SK-N-SH (cell line): ENCODE results near the gene EPB41L4A. TPM values are rescaled to one million over a fixed set of nuclear protein-coding genes. Genes with fewer than 3 reads are reported as not detected.

Source experiments
- CTCF ChIA-PET: fragments of 300-600, 350-600 bp; formaldehyde crosslinking; extraction: SDS; loops from one replicate; lab custom pipeline; 2021; lab: Yijun Ruan, JAX
- POLR2A ChIA-PET: fragments of 350-600 bp; sonication (Branson Sonifier 250); formaldehyde crosslinking; extraction: SDS; loops from one replicate; lab custom pipeline; 2020; ENCODE audit warnings: antibody characterized with exemption, inconsistent platforms; lab: Yijun Ruan, JAX
- DNase-seq: peaks from one replicate; pipeline ENCODE4 v3.0.0; 2012
- H2AFZ ChIP-seq: fragments of 200-600 bp; sonication (generic); 2 replicates; pipeline ENCODE4 v1.8.1; 2016; ENCODE audit warnings: antibody characterized with exemption, mild to moderate bottlenecking, low read depth
- H3F3A ChIP-seq: fragments of 200-600 bp; sonication (generic); replicated peaks from 2 replicates; pipeline ENCODE3; 2016; ENCODE audit warnings: antibody characterized with exemption, mild to moderate bottlenecking; ENCODE audit not compliant: insufficient read depth
- H3K27ac ChIP-seq, 2 experiments: fragments of 200-500 bp in 1 of 2; fragments of 200-600 bp in 1 of 2; sonication (Bioruptor generic) in 1 of 2; sonication (generic), shearing (Covaris generic) in 1 of 2; 2 replicates each; pipeline versions ENCODE4 v1.5.1 to v1.6.1; 2014 to 2016; ENCODE audit warnings: low read depth in 2 of 2, inconsistent platforms in 1 of 2, low read length in 1 of 2, mild to moderate bottlenecking in 1 of 2, mixed read lengths in 1 of 2
- H3K27me3 ChIP-seq: fragments of 200-600 bp; sonication (generic), shearing (Covaris generic); 2 replicates; pipeline ENCODE4 v1.6.1; 2016; ENCODE audit warnings: mixed run types; ENCODE audit not compliant: insufficient read depth
- H3K36me3 ChIP-seq, 2 experiments: fragments of 200-500 bp in 1 of 2; fragments of 200-600 bp in 1 of 2; sonication (Bioruptor generic) in 1 of 2; sonication (generic) in 1 of 2; replicated peaks in 1 of 2; 2 replicates each; pipeline versions ENCODE3 to v1.5.1; 2014 to 2016; ENCODE audit warnings: low read length in 1 of 2, mild to moderate bottlenecking in 1 of 2; ENCODE audit not compliant: insufficient read depth in 2 of 2, control insufficient read depth in 1 of 2
- H3K4me1 ChIP-seq, 2 experiments: fragments of 200-500 bp in 1 of 2; fragments of 200-600 bp in 1 of 2; sonication (Bioruptor generic) in 1 of 2; sonication (generic), shearing (Covaris generic) in 1 of 2; 2 replicates each; pipeline versions ENCODE4 v1.5.1 to v1.6.1; 2014 to 2016; ENCODE audit warnings: low read depth in 1 of 2, low read length in 1 of 2, mixed run types in 1 of 2; ENCODE audit not compliant: insufficient read depth in 2 of 2, control insufficient read depth in 1 of 2
- H3K4me2 ChIP-seq: fragments of 200-600 bp; sonication (generic), shearing (Covaris generic); 2 replicates; pipeline ENCODE4 v1.6.1; 2017; ENCODE audit warnings: mixed run types
- H3K4me3 ChIP-seq, 2 experiments: fragments of 200-500 bp in 1 of 2; fragments of 200-600 bp in 1 of 2; sonication (Bioruptor generic) in 1 of 2; sonication (generic), shearing (Covaris generic) in 1 of 2; 2 replicates each; pipeline versions ENCODE4 v1.5.1 to v1.8.1; 2014 to 2016; ENCODE audit warnings: low read depth in 2 of 2, inconsistent platforms in 1 of 2, low read length in 1 of 2, mild to moderate bottlenecking in 1 of 2, mixed read lengths in 1 of 2, moderate library complexity in 1 of 2
- H3K79me2 ChIP-seq: fragments of 200-600 bp; sonication (generic); 2 replicates; pipeline ENCODE4 v1.8.1; 2017; ENCODE audit warnings: mild to moderate bottlenecking; ENCODE audit not compliant: insufficient read depth
- H3K9ac ChIP-seq: fragments of 200-600 bp; sonication (generic); 2 replicates; pipeline ENCODE4 v1.6.1; 2017; ENCODE audit warnings: mixed run types
- H3K9me2 ChIP-seq: fragments of 200-600 bp; sonication (generic); 2 replicates; pipeline ENCODE4 v1.6.1; 2017; ENCODE audit warnings: mixed run types
- H3K9me3 ChIP-seq: fragments of 200-600 bp; sonication (generic); 2 replicates; pipeline ENCODE4 v1.6.1; 2017; ENCODE audit warnings: mixed run types, mild to moderate bottlenecking, moderate library complexity
- H4K20me1 ChIP-seq: fragments of 200-600 bp; sonication (generic); 2 replicates; pipeline ENCODE4 v1.6.1; 2017; ENCODE audit warnings: mild to moderate bottlenecking, mixed run types; ENCODE audit not compliant: insufficient read depth
- ELF1 ChIP-seq: IDR thresholded peaks from 2 replicates; pipeline ENCODE4 v1.4.0; 2012
- EP300 ChIP-seq, 2 experiments: IDR thresholded peaks; 2 replicates each; pipeline versions ENCODE4 v1.4.0 to v1.6.1; 2012; ENCODE audit warnings: borderline replicate concordance in 1 of 2, low read depth in 1 of 2, low read length in 1 of 2
- FOXM1 ChIP-seq: IDR thresholded peaks from 2 replicates; pipeline ENCODE4 v1.4.0; 2012; ENCODE audit warnings: low read depth, mild to moderate bottlenecking
- GABPA ChIP-seq: IDR thresholded peaks from 2 replicates; pipeline ENCODE4 v1.4.0; 2012; ENCODE audit warnings: low read depth, mild to moderate bottlenecking
- JUND ChIP-seq: IDR thresholded peaks from 2 replicates; pipeline ENCODE4 v1.4.0; 2012
- MEF2A ChIP-seq: IDR thresholded peaks from 2 replicates; pipeline ENCODE4 v1.4.0; 2012; ENCODE audit warnings: low read depth, borderline replicate concordance
- MXI1 ChIP-seq: IDR thresholded peaks from 2 replicates; pipeline ENCODE4 v1.6.1; 2012; ENCODE audit warnings: mild to moderate bottlenecking, low read depth, low read length, improper control_type of control experiment
- NFIC ChIP-seq: IDR thresholded peaks from 2 replicates; pipeline ENCODE4 v1.4.0; 2012; ENCODE audit warnings: borderline replicate concordance
- NRF1 ChIP-seq: IDR thresholded peaks from 2 replicates; pipeline ENCODE4 v1.6.1; 2012; ENCODE audit warnings: low read depth, mild to moderate bottlenecking, low read length
- RAD21 ChIP-seq: IDR thresholded peaks from 2 replicates; pipeline ENCODE4 v1.6.1; 2012; ENCODE audit warnings: mild to moderate bottlenecking, low read length
- RCOR1 ChIP-seq: fragments of 150-350 bp; IDR thresholded peaks from 2 replicates; pipeline ENCODE4 v1.6.1; 2017; ENCODE audit warnings: antibody characterized with exemption, low read length
- SIN3A ChIP-seq: IDR thresholded peaks from 2 replicates; pipeline ENCODE4 v1.6.1; 2012; ENCODE audit warnings: low read depth, mild to moderate bottlenecking, low read length, moderate library complexity, borderline replicate concordance
- TAF1 ChIP-seq: IDR thresholded peaks from 2 replicates; pipeline ENCODE4 v1.6.1; 2012; ENCODE audit warnings: low read depth, mild to moderate bottlenecking, low read length, moderate library complexity, borderline replicate concordance
- TCF12 ChIP-seq: IDR thresholded peaks from 2 replicates; pipeline ENCODE4 v1.4.0; 2012
- YY1 ChIP-seq: IDR thresholded peaks from 2 replicates; pipeline ENCODE4 v1.4.0; 2012; ENCODE audit warnings: low read depth, mild to moderate bottlenecking
- WGBS: methylation state at CpG from one replicate; pipeline ENCODE4 v1.1.6; 2017; ENCODE audit warnings: low lambda C conversion rate; 5-methylcytosine and 5-hydroxymethylcytosine counted together
- polyA plus RNA-seq, 3 experiments: library from polyadenylated mRNA; depleted of rRNA; stranded (reverse); fragments of >200 nt; gene quantifications; 2 replicates each; pipeline ENCODE4 v1.2.3, GENCODE V29; 2012
- TF ChIP-seq, protein P1 (sequence below): IDR thresholded peaks from 2 replicates; pipeline ENCODE4 v1.4.0; 2012; ENCODE audit warnings: low read depth
- TF ChIP-seq, protein P2 (sequence below): fragments of 200-600 bp; sonication (generic); IDR thresholded peaks from 2 replicates; pipeline ENCODE4 v1.6.1; 2017; ENCODE audit warnings: antibody characterized with exemption, mild to moderate bottlenecking, moderate library complexity
- TF ChIP-seq, protein P3 (sequence below): IDR thresholded peaks from 2 replicates; pipeline ENCODE4 v1.4.0; 2012; ENCODE audit warnings: low read depth, borderline replicate concordance
- TF ChIP-seq, protein P4 (sequence below): fragments of 150-350 bp; IDR thresholded peaks from 2 replicates; pipeline ENCODE4 v1.6.1; 2017; ENCODE audit warnings: antibody characterized with exemption, low read length, low read depth, borderline replicate concordance
- TF ChIP-seq, protein P5 (sequence below): IDR thresholded peaks from 2 replicates; pipeline ENCODE4; 2012

EPB41L4A gene
- polyA plus RNA-seq, 1 of the 3 experiments (the other 2 are of a cell fraction), result 0.07 TPM

DNA sequence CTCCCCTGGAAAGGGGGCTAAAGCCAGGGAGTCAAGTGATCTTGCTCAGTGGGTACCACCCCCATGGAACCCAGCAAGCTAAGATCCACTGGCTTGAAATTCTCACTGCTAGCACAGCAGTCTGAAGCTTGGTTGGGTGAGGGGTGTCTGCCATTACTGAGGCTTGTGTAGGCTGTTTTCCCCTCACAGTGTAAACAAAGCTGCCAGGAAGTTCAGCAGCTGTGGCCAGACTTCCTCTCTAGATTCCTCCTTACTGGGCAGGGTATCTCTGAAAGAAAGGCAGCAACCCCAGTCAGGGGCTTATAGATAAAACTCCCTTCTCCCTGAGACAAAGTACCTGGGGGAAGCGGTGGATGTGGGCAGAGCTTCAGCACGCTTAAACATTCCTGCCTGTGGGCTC lies 17.1 kb upstream of the EPB41L4A start:
- Histone ChIP-seq H3K9me3 (no peaks in the 10 kb centered on the region), H3K4me2 (no peak overlapping the region), H4K20me1 (no peaks in the 10 kb centered on the region), H3F3A (no peaks in the 10 kb centered on the region), H3K36me3 (no peaks in the 10 kb centered on the region), H2AFZ (no peak overlapping the region), H3K27ac (no peak overlapping the region), H3K9me2 (no peaks in the 10 kb centered on the region), H3K4me1 (peaks cover 0 to 3% of the 10 kb centered on the region in 2 experiments; a peak in 1 of 4 replicates), H3K79me2 (no peaks in the 10 kb centered on the region), H3K9ac (no peak overlapping the region), H3K27me3 (no peaks in the 10 kb centered on the region), H3K4me3 (no peak overlapping the region)
- 43% methylated on average over 2 of the region's 2 CpGs for WGBS
- CTCF ChIA-PET, result no interaction called here
- TF ChIP-seq TAF1 (no peak), TCF12 (no peak), FOXM1 (no peak), ELF1 (no peak), RAD21 (no peak), NFIC (no peak), EP300 (IDR thresholded peaks at IDR 0.05; ENCODE audit: borderline replicate concordance in 1 of 2, low read depth in 1 of 2, low read length in 1 of 2) (no peak), YY1 (no peak), SIN3A (no peak), JUND (no peak), NRF1 (no peak), MXI1 (no peak), MEF2A (no peak), GABPA (no peak), RCOR1 (no peak)
- TF ChIP-seq, protein P1, sequence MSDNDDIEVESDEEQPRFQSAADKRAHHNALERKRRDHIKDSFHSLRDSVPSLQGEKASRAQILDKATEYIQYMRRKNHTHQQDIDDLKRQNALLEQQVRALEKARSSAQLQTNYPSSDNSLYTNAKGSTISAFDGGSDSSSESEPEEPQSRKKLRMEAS, result no peak
- TF ChIP-seq, protein P2, sequence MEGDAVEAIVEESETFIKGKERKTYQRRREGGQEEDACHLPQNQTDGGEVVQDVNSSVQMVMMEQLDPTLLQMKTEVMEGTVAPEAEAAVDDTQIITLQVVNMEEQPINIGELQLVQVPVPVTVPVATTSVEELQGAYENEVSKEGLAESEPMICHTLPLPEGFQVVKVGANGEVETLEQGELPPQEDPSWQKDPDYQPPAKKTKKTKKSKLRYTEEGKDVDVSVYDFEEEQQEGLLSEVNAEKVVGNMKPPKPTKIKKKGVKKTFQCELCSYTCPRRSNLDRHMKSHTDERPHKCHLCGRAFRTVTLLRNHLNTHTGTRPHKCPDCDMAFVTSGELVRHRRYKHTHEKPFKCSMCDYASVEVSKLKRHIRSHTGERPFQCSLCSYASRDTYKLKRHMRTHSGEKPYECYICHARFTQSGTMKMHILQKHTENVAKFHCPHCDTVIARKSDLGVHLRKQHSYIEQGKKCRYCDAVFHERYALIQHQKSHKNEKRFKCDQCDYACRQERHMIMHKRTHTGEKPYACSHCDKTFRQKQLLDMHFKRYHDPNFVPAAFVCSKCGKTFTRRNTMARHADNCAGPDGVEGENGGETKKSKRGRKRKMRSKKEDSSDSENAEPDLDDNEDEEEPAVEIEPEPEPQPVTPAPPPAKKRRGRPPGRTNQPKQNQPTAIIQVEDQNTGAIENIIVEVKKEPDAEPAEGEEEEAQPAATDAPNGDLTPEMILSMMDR, result no peak
- TF ChIP-seq, protein P3, sequence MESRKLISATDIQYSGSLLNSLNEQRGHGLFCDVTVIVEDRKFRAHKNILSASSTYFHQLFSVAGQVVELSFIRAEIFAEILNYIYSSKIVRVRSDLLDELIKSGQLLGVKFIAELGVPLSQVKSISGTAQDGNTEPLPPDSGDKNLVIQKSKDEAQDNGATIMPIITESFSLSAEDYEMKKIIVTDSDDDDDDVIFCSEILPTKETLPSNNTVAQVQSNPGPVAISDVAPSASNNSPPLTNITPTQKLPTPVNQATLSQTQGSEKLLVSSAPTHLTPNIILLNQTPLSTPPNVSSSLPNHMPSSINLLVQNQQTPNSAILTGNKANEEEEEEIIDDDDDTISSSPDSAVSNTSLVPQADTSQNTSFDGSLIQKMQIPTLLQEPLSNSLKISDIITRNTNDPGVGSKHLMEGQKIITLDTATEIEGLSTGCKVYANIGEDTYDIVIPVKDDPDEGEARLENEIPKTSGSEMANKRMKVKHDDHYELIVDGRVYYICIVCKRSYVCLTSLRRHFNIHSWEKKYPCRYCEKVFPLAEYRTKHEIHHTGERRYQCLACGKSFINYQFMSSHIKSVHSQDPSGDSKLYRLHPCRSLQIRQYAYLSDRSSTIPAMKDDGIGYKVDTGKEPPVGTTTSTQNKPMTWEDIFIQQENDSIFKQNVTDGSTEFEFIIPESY, result no peak
- TF ChIP-seq, protein P4, sequence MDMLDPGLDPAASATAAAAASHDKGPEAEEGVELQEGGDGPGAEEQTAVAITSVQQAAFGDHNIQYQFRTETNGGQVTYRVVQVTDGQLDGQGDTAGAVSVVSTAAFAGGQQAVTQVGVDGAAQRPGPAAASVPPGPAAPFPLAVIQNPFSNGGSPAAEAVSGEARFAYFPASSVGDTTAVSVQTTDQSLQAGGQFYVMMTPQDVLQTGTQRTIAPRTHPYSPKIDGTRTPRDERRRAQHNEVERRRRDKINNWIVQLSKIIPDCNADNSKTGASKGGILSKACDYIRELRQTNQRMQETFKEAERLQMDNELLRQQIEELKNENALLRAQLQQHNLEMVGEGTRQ, result no peak
- TF ChIP-seq, protein P5, sequence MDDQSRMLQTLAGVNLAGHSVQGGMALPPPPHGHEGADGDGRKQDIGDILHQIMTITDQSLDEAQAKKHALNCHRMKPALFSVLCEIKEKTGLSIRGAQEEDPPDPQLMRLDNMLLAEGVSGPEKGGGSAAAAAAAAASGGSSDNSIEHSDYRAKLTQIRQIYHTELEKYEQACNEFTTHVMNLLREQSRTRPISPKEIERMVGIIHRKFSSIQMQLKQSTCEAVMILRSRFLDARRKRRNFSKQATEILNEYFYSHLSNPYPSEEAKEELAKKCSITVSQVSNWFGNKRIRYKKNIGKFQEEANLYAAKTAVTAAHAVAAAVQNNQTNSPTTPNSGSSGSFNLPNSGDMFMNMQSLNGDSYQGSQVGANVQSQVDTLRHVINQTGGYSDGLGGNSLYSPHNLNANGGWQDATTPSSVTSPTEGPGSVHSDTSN, result no peak
- POLR2A ChIA-PET, result no interaction called here
- DNase-seq, result no peak
